A549 treated with RU486 at 1 μM for 4 hours (cell line): Measurements from ENCODE around the gene TMEM161B. TPM values are rescaled to one million over a fixed set of nuclear protein-coding genes. Genes with fewer than 3 reads are reported as not detected.

ENCODE experiments used
- total RNA-seq: library from RNA; stranded (reverse); fragments of 200-300 nt; extraction: Qiagen RNA extraction; gene quantifications from 5 replicates; pipeline ENCODE4 v1.2.3, GENCODE V29; 2022; ENCODE audit warnings: low read depth

Gene TMEM161B
- total RNA-seq: 3.9 to 12.5 TPM (median 8.7 TPM) in 5 replicates

DNA sequence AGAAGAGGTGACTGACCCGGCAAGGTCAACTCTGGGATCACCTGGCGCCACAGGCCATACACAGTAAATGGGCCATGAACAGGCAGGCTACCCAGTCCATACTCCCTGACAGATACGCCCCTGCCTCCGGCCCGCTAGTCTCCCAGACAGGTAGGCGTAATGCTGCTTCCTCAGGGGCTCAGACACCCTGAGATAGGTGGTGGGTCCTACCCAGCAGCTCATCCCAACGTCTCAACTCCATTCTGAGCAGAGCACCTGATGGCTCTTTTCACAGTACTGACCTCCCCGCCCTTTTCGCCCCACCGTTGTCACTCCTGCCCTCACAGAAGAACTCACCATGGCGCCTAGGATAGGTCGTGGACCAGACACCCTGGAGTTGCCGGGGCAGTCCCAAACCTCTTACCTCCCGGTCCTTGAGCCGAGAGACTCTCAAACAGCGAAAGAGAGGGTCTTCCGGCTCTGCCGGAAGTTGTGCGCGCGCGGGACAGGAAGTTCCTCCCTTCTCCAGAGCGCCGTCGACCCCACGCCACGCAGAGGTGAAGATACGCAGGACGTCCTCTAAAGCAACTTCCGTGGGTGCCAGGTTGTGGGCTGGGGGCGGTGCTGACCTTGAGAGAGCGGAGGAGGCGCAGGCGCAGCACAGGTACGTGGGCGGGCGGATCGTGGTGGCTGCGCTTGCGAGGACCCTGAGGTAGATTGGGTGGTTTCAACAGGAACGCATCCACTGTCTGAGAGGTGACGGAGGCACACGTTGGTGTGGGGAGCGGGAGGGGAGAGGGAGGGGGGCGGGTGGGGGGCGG is at the start of gene TMEM161B:
TMEM161B (minus strand) TSS at position 461 of the 800 bp plus-strand sequence; CDS start at position 339, 122 bp downstream.

